SW480 (cell line): ENCODE data around the gene HDAC5.

Source experiments
- DNase-seq: peaks from one replicate; pipeline ENCODE4 v3.0.0-alpha.2; 2016; ENCODE audit warnings: low spot score

The HDAC5 gene

GRCh38 chr17:44086364-44087311 lies 36.8 kb downstream of the HDAC5 start:
- peak; percentile 88 for DNase-seq

- DNase-seq, result no peak
Measured at GRCh38 chr17:44085908-44086307, 37.5 kb downstream of the HDAC5 start.

GRCh38 chr17:44084921-44085320 lies 38.5 kb downstream of the HDAC5 start:
- no peak for DNase-seq

DNA sequence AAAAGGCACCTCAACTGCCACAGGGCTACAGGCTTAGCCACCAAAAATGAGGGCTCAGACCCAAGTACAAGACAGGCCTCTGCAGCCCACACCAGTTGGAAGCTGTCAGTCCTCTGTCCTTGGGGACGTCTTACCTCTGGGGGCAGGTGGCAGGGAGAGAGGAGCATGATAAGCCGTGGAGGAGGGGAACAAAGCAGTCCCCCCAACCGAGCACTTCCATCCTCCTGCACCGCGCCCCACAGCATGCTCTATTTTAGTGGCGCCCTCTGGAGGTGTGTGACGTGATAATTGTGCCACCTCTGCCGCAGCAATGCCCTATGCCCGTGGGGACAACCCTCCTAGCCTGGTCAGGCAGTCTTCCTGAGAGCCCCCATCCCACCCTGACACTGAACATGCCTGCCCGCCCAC lies 39.3 kb downstream of the HDAC5 start:
- no peak for DNase-seq

GRCh38 chr17:44083250-44083849 lies 40.1 kb downstream of the HDAC5 start:
- peak; percentile 74 for DNase-seq

GRCh38 chr17:44082256-44082927 lies 41.0 kb downstream of the HDAC5 start:
- DNase-seq, result no peak

- DNase-seq, result no peak
Measured at GRCh38 chr17:44081681-44082080, 41.8 kb downstream of the HDAC5 start.

- DNase-seq, result no peak
Measured at GRCh38 chr17:44079877-44080821, 43.3 kb downstream of the HDAC5 start.

GRCh38 chr17:44078412-44078811 lies 45.0 kb downstream of the HDAC5 start:
- no peak for DNase-seq

GRCh38 chr17:44077595-44077909 lies 45.9 kb downstream of the HDAC5 start:
- no peak for DNase-seq

DNA sequence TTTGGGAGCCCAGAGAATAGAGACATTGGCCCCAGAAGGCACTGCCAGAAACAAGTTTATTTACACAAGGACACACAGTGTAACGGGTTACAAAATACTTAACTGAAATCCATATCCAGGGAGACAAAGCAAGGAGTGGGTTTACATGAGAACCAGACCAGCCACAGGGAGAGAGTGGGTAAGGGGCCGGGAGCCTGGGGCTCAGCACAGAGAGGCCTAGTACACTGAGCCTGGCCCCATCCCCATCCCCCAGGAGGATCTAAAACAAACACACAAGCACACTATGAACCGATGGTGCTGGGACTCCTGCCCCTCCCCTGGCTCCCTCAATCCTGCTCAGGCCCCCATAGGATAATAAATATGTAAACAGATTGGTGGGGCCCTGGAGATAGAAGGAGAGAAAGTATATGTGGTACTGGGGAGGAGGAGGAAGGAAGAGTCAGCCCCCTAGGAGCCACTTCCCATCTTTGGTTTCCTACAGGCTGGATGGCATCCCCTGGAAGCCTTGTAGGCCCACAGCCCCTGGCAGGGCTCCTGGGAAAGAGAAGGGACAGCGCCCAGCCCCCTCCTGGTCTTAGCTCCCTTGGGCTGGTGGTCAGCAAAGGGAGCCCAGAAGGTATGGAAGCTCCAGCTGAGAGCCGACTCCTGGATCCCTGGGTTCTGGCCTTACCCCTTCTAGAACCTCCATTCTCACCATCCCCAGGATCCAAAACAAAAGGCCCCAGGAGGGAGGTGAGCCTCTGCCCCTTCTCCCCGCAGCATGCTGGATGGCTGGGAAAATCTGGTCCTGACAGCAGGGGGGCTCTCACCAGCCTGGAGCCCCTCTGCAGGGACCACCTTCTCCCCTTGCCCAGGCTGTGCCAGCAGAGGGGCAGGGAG lies 46.5 kb downstream of the HDAC5 start:
- DNase-seq, result no peak

DNA sequence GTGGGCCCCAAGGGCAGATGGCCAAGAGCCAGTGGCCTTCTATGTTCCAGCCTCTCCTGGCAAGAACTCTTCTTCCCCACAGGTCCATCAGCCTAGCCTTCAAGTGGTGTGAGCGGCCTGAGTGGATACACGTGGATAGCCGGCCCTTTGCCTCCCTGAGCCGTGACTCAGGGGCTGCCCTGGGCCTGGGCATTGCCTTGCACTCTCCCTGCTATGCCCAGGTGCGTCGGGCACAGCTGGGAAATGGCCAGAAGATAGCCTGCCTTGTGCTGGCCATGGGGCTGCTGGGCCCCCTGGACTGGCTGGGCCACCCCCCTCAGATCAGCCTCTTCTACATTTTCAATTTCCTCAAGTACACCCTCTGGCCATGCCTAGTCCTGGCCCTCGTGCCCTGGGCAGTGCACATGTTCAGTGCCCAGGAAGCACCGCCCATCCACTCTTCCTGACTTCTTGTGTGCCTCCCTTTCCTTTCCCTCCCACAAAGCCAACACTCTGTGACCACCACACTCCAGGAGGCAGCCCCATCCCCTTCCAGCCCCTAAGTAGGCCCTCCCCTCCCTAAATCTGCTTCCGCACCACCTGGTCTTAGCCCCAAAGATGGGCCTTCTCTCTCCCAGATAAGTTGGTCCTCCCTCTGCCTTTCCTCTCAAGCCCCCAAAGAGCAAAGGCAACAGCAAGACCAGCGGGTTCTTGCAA lies 47.7 kb downstream of the HDAC5 start:
- DNase-seq, result no peak

- DNase-seq, result no peak
Measured at GRCh38 chr17:44074911-44075285, 48.5 kb downstream of the HDAC5 start.

GRCh38 chr17:44074231-44074910 lies 49.1 kb downstream of the HDAC5 start:
- DNase-seq, result no peak

DNA sequence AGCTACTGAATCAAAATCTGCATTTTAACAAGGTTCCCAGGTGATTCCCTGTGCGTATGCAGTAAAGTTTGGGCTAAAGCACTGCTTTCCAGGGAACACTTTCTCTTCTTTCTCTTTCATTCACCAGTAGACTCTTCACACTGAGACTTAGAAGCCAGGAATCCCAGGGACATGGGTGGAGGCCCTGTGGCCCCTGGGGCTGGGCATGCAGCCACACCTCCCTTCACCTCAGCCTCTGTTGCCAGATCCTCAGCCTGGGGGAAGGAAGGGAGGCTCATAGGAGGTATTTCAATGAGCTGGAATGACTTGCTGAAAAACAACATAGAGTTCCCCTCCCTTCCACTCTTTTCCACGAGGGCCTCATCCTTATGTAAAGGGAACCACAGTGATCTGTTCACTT lies 51.7 kb downstream of the HDAC5 start:
- DNase-seq, result no peak

DNA sequence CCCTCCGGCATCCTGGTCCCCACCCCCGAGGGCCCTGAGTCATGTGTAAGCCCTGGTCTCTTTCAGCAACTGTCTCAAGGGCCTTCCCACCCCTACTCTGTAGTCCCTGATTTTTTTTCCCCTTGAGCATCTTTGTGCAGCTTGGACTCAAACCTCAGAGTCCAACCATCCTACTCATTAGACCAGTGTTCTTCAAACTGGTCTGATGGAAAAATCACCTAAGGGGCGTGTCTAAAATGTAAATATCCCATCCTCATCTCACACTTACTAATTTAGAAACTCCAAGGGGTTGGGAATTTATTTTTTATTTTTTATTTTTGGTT lies 52.3 kb downstream of the HDAC5 start:
- DNase-seq, result no peak

DNA sequence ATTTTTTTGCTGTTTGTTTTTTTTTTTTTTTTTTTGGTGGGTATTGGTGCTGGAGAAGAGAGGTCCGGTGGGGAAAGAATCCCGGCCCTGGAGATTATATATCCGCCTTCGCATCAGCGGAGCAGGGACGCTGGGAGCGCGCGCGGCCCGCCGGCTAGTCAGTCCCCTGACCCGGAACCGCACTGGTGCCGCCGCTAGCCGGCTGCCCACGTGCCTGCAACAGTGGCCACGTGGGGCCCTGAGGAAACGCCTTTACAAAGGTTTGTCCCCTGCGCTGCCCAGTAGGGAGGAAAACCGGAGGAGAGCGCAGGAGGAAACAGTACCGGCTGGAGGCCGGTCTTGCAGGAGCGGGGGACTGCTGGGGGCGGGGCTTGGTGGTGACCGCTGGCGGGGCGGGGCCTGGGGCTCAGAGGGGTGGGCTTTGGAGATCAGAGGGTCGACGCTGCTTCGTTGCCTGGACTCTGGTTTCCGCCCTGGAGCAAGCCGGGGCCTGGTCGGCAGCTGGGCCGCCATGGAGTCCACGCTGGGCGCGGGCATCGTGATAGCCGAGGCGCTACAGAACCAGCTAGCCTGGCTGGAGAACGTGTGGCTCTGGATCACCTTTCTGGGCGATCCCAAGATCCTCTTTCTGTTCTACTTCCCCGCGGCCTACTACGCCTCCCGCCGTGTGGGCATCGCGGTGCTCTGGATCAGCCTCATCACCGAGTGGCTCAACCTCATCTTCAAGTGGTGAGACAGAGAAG lies 52.8 kb downstream of the HDAC5 start, which contains the start of gene G6PC3:
TSS of gene G6PC3 (plus strand) at position 281 of the 743 bp plus-strand sequence. CDS start at position 512, 231 bp downstream.
- DNase-seq, result peak; percentile 98

- DNase-seq, result peak; percentile 46
Measured at GRCh38 chr17:44069974-44070454, 53.4 kb downstream of the HDAC5 start.

GRCh38 chr17:44067545-44067940 lies 55.9 kb downstream of the HDAC5 start:
- no peak for DNase-seq
